ENCODE measurements around the gene IMPDH1.

DNA sequence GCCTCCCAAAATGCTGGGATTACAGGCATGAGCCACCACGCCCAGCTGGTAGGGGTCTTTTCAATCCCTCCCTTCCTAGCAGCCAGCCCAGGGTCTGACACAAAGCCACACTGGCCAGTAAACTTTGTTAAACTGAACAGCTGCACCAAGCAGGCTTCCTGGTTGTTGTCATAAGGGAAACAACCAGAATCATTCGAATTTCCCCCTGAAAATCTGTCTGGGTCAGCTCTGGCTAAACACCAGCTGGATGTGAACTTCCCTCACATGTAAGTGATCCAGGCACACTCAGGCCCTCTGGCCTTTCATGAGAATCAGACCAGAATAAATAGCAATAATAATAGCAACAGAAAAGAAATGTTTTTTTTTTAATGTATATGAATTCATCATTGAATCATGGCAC, 7.4 kb downstream of the IMPDH1 start:
- TF ChIP-seq POLR2AphosphoS5 (IDR thresholded peaks at IDR 0.05; ENCODE audit: borderline replicate concordance, low read depth, low read length) (no peak), EZH2 (IDR thresholded peaks at IDR 0.05) (no peak), FOXP2 (optimal IDR thresholded peaks at IDR 0.05; ENCODE audit: control extremely low read depth, extremely low read length, insufficient read depth) (no peak)
